Stimulated activated CD4-positive, alpha-beta T cell treated with anti-CD3 and anti-CD28 coated beads, Interleukin-15, amount 100 ng/mL, for 1 hour (primary cell): Measurements from ENCODE around the gene CTSO.
"Not testable (repeated sequence)": the region's sequence is repeated elsewhere in the genome, so short reads cannot be mapped to it uniquely, and the experiment has no call there.

Experiments
- DNase-seq, 2 donors: peaks; one replicate each; pipeline ENCODE4 v3.0.0-alpha.2; 2020; ENCODE audit warnings: low read depth in 1 of 2, low spot score in 1 of 2

The CTSO gene

DNA sequence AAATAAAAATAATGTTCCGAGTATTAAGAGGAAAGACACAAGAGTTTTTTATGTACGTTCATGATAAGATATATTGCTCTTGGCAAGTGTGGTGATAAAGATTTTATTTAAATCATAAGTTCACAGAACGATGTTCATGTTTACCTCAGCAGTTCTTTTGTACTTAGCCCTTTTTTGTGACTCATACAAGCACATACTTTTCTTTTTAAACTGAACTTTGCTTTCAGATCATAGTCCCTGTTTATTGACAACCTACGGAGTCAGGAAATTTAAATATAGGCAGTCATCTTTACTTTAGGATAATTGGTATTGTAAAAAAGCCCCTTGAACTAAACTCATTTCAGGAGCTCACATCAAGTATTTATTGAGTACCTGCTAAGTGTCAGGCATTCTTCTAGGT is 1.3 kb upstream of the CTSO start:
- DNase-seq: no peak

DNA sequence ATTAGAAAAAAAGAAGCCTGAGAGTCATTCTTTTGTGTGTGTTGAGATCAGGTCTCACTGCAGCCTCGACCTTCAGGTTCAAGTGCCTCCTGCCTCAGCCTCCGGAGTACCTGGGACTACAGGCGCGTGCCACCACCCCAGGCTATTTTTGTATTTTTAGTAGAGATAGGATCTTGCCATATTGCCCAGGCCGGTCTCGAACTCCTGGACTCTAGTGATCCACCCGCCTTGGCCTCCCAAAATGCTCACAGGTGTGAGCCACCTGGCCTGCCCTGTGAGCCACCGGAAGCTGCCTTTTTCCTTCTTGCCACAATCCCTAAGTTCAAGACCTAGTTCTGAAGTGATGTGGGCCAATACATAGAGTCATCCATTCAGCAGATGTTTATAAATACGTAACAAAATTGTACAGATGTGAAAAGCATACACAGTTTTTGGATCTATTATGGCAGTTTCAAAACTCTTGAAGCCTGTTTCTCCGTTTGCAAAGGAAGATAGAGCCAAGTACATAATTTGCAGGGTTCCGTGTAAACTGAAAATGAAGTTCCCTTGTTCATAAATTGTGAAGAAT is 536 bp upstream of the CTSO start:
- DNase-seq: no peak

DNA sequence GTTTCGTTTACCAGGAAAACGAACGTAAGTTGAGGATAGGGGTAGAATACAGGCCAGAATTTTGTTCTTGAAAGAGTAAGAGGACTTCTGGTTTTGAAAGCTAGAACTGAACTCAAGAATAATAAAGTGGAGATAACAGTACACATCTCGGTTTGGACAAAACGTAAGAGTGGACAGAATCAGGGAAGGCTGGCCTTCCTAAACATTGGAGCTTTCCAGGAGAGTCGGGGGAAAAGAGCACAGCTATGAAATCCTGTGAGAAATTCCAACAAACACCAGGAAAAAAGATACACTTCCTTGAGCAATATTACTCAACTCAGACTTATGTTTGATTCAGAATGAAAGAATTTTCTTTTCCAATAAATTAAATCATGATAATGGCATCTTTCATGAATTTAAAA is 1.2 kb downstream of the CTSO start:
- DNase-seq: no peak

DNA sequence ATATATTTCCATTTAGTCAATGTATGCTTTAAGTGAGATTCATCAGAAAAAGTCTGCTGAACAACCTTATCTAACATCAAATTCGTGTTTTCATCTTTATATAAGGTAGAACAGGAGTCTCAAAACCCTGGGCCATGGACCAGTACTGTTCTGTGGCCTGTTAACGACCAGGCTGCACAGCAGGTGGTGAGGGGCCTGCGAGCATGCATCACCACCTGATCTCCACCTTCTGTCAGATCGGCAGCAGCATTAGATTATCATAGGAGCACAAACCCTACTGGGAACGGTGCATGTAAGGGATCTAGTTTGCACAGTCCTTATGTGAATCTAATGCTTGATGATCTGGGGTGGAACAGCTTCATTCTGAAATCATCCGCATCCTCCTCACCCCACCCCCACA is 3.2 kb downstream of the CTSO start:
- DNase-seq: no peak

DNA sequence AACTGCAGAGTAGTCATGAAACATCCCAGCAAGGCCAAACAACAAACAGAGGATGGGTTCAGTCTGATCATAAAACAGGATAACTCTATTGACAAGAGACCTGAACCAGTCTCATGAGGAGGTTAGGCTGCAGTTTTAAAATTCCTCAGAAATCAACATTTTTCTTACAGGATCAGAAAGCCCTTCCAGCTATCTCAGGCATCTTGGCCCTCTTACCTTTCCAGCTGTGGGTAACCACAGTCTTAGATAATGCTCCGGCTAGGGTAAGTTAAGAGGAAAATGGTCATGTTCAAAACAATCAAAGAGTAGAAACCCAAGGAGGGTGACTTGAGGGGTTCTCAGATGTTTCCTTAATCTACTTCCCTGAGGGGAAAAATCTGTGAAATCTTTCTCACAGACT is 5.1 kb downstream of the CTSO start:
- DNase-seq: no peak

GRCh38 chr4:155946486-155946885 is 7.2 kb downstream of the CTSO start:
- DNase-seq: no peak

- DNase-seq: no peak
Observed at GRCh38 chr4:155944516-155944915, 9.2 kb downstream of the CTSO start.

DNA sequence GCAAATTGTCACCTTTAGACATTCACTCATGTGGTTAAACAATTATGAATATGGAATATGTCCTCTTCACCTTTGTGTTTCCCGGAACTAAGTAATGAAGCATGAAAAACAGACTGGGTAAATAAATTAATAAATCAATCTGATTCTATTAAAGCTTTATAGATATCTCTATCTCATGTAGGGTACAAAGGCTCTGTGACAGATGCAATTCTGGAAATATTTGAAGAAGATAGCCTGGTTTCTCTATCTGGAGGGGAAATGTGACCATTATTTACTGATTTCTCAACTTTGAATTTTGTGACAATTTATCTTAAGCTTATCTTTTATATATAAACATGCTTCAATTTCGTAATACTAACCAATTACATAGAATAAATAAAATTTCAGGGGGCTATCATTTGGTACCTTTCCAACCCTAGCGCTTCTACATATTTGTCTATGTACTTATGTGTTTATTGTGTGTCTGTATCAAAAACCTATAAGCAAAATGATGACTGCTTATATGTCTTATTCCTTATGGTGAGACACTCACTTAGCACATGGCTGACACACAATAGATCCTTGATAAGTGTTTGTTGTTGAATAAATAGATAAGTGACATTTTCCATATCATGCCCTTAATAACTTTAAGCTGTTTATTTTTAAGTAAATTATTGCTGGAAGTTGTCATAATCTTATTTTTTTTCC is 9.9 kb downstream of the CTSO start:
- DNase-seq: no peak

DNA sequence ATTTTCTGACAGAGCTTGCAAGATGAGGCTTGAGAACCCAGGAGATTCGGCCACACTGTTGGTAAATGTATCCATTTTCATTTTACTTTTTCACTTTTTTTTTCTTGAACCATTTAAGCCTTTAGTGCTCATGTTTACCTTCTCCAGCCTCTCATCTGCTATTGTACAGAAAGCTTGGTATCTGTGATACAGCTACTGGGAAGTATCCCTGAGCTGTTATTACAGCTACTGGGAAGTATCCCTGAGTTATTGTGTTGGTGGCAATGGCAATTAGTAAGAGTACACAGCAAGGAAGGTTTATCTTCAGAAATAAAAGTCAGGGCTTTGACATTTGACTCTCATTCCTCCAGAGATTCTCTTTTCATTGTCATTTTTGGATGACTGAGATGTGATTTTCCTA is 11.8 kb downstream of the CTSO start:
- DNase-seq: no peak

GRCh38 chr4:155941085-155941790 is 12.4 kb downstream of the CTSO start:
- no peak for DNase-seq

DNA sequence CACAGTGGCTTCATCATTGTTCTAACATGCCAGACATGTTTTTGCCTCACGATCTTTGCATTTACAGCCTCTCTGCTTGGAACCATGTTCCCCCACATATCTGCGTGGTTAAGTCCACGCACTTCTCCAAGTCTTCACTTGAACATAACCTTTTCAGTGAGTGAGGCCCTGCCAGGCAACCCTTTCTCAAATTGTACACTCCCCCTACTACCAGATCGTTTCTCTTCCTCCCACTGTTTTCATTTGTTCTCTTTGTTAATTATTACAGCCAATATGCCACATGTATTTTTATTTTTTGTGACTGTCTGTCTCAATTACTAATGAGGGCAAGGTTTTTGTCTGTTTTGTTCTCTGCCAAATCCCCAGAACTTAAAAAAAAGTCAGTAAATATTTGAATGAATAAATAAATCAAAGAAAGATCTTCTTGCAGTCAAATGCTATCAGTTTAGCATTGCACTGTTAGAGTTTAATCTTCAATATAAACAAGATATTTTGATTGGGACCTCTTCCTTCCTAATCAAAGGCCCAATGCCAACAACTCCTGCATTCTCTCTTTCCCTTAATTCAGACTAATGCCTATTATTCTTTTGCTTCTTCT is 18.2 kb downstream of the CTSO start:
- DNase-seq: no peak

DNA sequence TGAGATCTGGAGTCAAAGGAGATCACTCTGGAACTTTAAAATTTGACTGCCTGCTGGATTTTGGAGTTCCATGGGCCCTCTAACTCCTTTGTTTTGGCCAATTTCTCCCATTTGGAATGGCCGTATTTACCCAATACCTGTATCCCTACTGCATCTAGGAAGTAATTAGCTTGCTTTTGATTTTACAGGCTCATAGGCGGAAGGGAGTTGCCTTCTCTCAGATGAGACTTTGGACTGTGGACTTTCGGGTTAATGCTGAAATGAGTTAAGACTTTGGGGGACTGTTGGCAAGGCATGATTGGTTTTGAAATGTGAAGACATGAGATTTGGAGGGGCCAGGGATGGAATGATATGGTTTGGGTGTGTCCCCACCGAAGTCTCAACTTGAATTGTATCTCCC is 19.0 kb downstream of the CTSO start:
- not testable (repeated sequence) for DNase-seq

GRCh38 chr4:155931634-155932033 is 22.0 kb downstream of the CTSO start:
- no peak for DNase-seq

DNA sequence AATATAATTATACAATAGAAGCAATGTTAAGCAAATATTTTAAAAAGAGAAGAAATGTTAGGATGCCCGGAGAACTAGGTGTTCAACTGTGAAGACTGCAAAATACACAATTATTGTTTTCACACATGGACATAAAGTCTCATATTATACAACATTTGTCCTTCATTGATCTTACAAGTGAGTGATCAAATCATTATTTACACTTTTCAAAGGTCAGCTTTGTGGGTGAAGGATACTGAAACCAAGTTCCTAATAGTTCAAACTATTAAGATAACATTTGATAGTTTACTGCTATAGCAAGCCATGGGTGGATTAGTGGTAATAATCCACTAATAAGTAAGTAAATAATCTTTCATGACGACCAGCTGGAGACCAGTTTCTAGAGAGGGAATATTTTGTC is 23.3 kb downstream of the CTSO start:
- DNase-seq: no peak

GRCh38 chr4:155929833-155930232 is 23.8 kb downstream of the CTSO start:
- no peak for DNase-seq

DNA sequence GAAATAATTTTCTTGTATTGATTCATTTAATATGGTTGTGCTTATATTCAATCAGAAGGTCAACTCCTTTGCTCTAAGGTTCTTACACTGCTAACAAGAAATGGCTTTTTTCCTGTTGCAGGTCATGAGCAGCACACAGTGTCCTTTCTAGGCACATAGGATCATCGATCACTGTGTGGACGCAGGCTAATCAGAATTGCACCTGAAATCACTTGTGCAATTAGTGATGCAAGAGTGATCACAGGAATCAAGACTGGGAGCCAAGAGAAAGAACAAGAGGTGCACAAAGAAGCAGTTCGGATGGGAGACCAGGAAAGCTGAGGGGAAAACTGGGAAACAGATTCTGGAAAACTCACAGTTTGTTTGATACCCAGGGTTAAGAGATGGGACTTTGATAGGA is 29.0 kb downstream of the CTSO start:
- no peak for DNase-seq

DNA sequence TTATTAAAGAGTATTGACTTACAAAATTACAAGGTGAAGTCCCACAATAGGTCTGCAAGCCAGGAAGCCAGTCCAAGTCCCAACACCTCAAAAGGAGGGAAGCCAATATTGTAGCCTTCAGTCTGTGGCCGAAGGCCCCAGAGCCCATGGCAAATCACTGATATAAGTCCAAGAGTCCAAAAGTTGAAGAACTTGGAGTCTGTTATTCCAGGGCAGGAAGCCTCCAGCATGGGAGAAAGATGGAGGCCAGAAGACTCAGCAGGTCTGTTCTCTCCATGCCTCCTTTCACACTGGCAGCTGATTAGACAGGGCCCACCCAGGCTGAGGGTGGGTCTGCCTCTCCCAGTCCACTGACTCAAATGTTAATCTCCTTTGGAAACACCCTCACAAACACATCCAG is 32.1 kb downstream of the CTSO start:
- DNase-seq: no peak

DNA sequence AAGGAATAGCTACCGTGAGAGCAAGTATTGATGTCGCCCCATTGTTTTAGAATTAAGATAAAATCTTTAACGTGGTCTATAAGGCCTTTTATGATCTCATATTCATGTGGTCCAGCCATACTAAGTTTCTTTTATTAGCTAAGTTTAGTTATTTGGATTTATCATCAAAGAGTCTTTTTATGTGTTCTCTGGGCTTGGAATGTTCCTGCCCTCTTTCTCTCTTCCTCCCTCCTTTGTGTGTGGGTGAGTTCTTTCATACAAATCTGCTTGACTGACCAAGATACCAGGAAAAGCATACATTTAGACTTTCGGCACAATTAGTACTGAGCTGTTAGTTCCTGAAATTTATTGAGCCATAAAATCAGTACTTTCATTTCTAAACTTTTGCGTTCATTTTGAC is 38.9 kb downstream of the CTSO start:
- no peak for DNase-seq

DNA sequence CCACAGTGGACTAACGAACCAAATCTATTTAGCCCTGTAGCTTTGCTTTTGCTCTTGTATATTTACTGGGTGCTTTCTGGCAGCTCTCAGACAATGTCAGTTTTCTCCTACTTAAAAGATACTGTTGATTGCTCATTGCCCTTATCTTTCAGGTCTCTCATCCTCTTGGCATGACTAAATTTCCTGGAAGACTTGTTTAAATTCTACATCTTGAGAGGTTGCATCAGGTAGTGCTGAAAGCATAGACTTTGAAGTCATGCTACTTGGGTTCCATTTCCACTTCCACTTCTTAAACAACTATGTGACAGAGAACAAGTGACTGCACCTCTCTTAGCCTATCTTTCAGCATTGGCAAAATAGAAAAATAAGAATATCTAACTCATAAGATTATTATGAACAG is 41.8 kb downstream of the CTSO start:
- no peak for DNase-seq

DNA sequence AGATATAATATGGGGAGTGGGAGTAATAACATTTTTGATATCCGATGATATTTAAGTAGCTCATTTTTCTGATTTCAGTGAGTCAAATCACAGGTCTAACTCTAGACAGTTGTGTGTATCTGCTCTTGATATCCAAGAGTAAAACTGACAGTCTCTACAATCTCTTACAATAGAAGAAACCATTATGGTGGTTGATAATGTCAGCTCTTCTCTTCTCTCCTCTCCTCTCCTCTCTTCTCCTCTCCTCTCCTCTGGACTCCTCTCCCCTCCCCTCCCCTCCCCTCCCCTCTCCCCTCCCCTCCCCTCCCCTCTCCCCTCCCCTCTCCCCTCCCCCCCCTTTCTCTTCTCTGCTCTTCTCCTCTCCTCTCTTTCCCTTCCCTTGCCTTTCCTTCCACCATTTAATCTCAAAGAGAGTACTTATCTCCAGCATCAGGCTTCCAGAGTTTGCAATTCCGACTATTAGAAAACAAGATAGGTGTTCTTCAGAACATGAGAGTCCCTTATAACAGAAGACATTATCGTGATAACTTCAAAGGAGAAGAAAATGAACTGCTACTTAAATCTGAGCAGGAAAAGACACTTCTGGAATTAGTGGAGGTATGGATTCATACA is 43.9 kb downstream of the CTSO start:
- no peak for DNase-seq

DNA sequence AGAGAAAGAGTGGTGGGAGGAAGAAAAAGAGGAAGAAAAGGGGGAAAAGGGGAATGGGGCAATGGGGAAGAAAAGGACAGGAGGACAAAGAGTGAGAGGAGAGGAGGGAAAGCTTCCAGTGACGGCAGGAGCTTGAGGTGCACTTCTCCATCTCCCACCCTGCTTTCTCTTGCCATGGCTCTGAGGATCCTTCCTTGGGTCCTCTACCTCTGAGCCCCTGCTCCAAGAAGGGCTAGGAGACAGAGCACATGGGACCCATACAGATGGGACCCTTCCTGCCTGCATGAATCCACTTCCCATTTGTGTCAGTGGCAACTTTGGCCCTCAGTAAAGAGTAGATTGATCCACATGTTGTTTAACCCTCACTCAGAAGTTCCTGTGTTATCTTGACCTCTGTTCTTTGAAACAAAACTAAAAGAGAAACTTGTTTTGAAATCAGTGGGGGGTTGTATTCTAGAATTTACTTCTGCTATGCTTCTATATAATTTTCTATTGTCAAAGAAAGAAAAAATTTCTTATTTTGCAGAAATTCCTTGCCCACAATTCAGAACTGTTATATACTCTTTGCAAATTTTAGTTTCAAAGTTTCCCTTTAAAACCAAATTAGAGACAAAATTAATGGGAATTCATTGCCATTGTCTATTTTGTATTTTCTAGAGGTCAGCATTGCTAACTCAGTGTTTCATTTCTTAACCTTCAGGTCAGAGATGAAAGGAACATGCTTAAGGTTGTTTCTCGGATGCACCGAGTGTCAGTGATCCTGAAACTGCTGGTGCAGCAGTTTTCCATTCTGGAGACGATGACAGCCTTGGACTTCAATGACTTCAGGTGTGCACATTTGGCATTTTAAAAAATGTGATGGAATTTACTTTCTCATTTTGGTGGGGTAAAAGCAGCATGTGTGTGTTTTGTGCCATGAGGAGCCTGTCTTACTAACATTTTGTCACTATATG is 45.2 kb downstream of the CTSO start:
- no peak for DNase-seq
